HepG2 (cell line): ENCODE measurements around the gene RPS8. TPM values are rescaled to one million over a fixed set of nuclear protein-coding genes. Genes with fewer than 3 reads are reported as not detected.

ENCODE experiments used
- FOSL1 ChIP-seq: sonication (generic); formaldehyde crosslinking; IDR thresholded peaks from 2 replicates; pipeline ENCODE4 v1.9.0; 2021; ENCODE audit warnings: missing genetic modification reagents, borderline replicate concordance
- FOXA1 ChIP-seq, 2 experiments: fragments of 450-650 bp in 1 of 2; sonication (generic) in 1 of 2; formaldehyde crosslinking in 1 of 2; IDR thresholded peaks; 2 replicates each; pipeline versions ENCODE4 v1.4.0 to v1.6.1; 2016 to 2020; ENCODE audit warnings: missing genetic modification reagents in 1 of 2
- MBD4 ChIP-seq: IDR thresholded peaks from 2 replicates; pipeline ENCODE4 v1.6.1; 2012; ENCODE audit warnings: low read length, inconsistent platforms, borderline replicate concordance
- MIER3 ChIP-seq: IDR thresholded peaks from 2 replicates; pipeline ENCODE4 v1.6.1; 2016; ENCODE audit warnings: missing compliant biosample characterization, borderline replicate concordance
- NBN ChIP-seq: fragments of 450-650 bp; conservative IDR thresholded peaks from 2 replicates; pipeline ENCODE4 v1.6.1; 2017
- NPAS2 ChIP-seq: sonication (generic); formaldehyde crosslinking; IDR thresholded peaks from 2 replicates; pipeline ENCODE4 v1.8.0; 2022; ENCODE audit warnings: mild to moderate bottlenecking, missing genetic modification reagents, borderline replicate concordance
- ONECUT2 ChIP-seq: sonication (generic); formaldehyde crosslinking; IDR thresholded peaks from 2 replicates; pipeline ENCODE4 v1.4.0; 2020; ENCODE audit warnings: missing genetic modification reagents
- POLR2A ChIP-seq, 2 experiments: IDR thresholded peaks; 2 replicates each; pipeline ENCODE4 v1.6.1; 2011; ENCODE audit warnings: low read depth in 2 of 2, low read length in 2 of 2, mild to moderate bottlenecking in 1 of 2, moderate library complexity in 1 of 2; ENCODE audit not compliant: insufficient read depth in 1 of 2
- RBM22 ChIP-seq: fragments of 200-400 bp; formaldehyde crosslinking; optimal IDR thresholded peaks from 2 replicates; pipeline ENCODE3; 2017; ENCODE audit warnings: mild to moderate bottlenecking, low read length, moderate library complexity
- REPIN1 ChIP-seq: sonication (generic); formaldehyde crosslinking; IDR thresholded peaks from 2 replicates; pipeline ENCODE4 v1.8.0; 2022; ENCODE audit warnings: missing genetic modification reagents, low read depth, mild to moderate bottlenecking, borderline replicate concordance
- TEAD3 ChIP-seq: optimal IDR thresholded peaks from 2 replicates; pipeline ENCODE3; 2016; ENCODE audit warnings: borderline replicate concordance
- TGIF2 ChIP-seq: IDR thresholded peaks from 2 replicates; pipeline ENCODE4 v1.6.1; 2016; ENCODE audit warnings: control low read depth, missing compliant biosample characterization
- TMF1 ChIP-seq: sonication (generic); formaldehyde crosslinking; IDR thresholded peaks from 2 replicates; pipeline ENCODE4 v1.8.1; 2022; ENCODE audit warnings: low read depth, missing genetic modification reagents
- TOE1 ChIP-seq: sonication (generic); formaldehyde crosslinking; IDR thresholded peaks from 2 replicates; pipeline ENCODE4 v1.4.0; 2020; ENCODE audit warnings: mild to moderate bottlenecking, missing genetic modification reagents
- ZFP62 ChIP-seq: sonication (generic); formaldehyde crosslinking; IDR thresholded peaks from 2 replicates; pipeline ENCODE4 v1.4.0; 2020; ENCODE audit warnings: missing genetic modification reagents
- ZNF20 ChIP-seq: sonication (generic); formaldehyde crosslinking; IDR thresholded peaks from 2 replicates; pipeline ENCODE4 v1.4.0; 2020; ENCODE audit warnings: mild to moderate bottlenecking, moderate library complexity, missing genetic modification reagents
- ZNF446 ChIP-seq: sonication (generic); formaldehyde crosslinking; IDR thresholded peaks from 2 replicates; pipeline ENCODE4 v1.5.0; 2020; ENCODE audit warnings: mild to moderate bottlenecking, missing genetic modification reagents
- ZNF503 ChIP-seq: sonication (generic); formaldehyde crosslinking; IDR thresholded peaks from 2 replicates; pipeline ENCODE4 v1.4.0; 2020; ENCODE audit warnings: missing genetic modification reagents
- ZNF552 ChIP-seq: sonication (generic); formaldehyde crosslinking; IDR thresholded peaks from 2 replicates; pipeline ENCODE4 v1.9.0; 2022; ENCODE audit warnings: missing genetic modification reagents, mild to moderate bottlenecking, borderline replicate concordance
- ZNF672 ChIP-seq: sonication (generic); formaldehyde crosslinking; IDR thresholded peaks from 2 replicates; pipeline ENCODE4 v1.8.1; 2022; ENCODE audit warnings: missing genetic modification reagents
- polyA plus RNA-seq, 8 experiments: library from polyadenylated mRNA; depleted of rRNA in 3 of 8; stranded (reverse) in 7 of 8; unstranded in 1 of 8; fragments of >200 nt; fragmentation: Illumina TruSeq in 4 of 8; extraction: Trizol in 4 of 8; gene quantifications; 2 replicates each; pipeline versions ENCODE4 v1.2.1 to v1.2.3, GENCODE V29; 2011 to 2016; ENCODE audit warnings: low read depth in 4 of 8, missing spikeins in 1 of 8, mixed read lengths in 1 of 8; ENCODE audit not compliant: insufficient read depth in 1 of 8
- total RNA-seq, 5 experiments: library from RNA; depleted of rRNA; stranded (reverse); fragments of >200 nt; fragmentation: Illumina TruSeq; extraction: Trizol; gene quantifications; 2 replicates each; pipeline ENCODE4 v1.2.3, GENCODE V29; 2016; ENCODE audit warnings: low read depth in 1 of 5
- TF ChIP-seq, protein P1 (sequence below): sonication (generic); formaldehyde crosslinking; IDR thresholded peaks from 2 replicates; pipeline ENCODE4 v1.5.0; 2020; ENCODE audit warnings: mild to moderate bottlenecking, missing genetic modification reagents, borderline replicate concordance
- TF ChIP-seq, protein P2 (sequence below): IDR thresholded peaks from 2 replicates; pipeline ENCODE4 v1.6.1; 2016; ENCODE audit warnings: missing compliant biosample characterization, missing genetic modification reagents, borderline replicate concordance
- TF ChIP-seq, protein P3 (sequence below): IDR thresholded peaks from 2 replicates; pipeline ENCODE4 v1.6.1; 2016; ENCODE audit warnings: low read depth, borderline replicate concordance

Gene RPS8
- total and polyA plus RNA-seq, 2 of the 13 experiments (the other 11 are each of a cell fraction or from before 2014, with no cell fraction given), result 2,628 to 2,822 TPM

DNA sequence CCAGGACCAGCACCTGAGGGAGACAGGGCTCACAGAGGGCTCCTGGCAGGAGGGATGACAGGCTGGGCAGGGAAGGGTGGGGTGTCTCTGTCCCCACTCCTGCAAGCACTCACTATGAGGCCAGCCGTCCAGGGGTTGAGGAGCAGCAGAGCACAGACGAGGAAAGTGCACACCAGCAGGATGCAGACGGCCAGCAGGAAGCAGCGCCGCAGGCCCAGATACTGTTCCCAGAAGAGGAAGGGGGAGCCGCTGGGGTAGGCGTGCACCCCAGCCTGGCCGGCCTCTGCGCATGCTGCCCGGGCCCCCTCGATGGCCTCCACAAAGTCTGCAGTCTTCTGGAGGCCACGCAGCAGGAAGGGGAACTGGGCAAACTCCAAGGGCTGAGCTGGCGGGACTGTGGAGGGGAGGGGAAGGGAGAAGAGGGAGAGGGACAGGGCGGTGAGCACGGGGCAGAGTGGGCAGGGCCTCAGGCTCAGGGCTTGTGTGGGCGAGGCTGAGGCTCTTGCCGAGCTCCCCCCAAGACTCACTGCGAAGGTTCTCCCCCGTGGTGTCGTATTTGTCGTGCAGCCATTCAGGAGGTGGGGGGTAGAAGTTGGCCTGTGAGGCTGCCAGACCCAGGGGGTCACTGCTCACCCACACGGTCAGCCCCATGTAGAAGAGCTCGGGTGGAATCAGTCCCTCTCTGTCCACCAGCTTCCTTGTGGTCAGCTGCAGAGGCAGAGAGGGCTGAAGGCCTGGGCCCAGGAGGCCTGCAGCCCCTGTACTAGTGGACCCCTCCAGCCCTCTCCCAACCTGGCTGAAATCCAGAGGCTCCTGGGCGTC lies 51.2 kb downstream of the RPS8 start (continued):
- TF ChIP-seq, protein P1, sequence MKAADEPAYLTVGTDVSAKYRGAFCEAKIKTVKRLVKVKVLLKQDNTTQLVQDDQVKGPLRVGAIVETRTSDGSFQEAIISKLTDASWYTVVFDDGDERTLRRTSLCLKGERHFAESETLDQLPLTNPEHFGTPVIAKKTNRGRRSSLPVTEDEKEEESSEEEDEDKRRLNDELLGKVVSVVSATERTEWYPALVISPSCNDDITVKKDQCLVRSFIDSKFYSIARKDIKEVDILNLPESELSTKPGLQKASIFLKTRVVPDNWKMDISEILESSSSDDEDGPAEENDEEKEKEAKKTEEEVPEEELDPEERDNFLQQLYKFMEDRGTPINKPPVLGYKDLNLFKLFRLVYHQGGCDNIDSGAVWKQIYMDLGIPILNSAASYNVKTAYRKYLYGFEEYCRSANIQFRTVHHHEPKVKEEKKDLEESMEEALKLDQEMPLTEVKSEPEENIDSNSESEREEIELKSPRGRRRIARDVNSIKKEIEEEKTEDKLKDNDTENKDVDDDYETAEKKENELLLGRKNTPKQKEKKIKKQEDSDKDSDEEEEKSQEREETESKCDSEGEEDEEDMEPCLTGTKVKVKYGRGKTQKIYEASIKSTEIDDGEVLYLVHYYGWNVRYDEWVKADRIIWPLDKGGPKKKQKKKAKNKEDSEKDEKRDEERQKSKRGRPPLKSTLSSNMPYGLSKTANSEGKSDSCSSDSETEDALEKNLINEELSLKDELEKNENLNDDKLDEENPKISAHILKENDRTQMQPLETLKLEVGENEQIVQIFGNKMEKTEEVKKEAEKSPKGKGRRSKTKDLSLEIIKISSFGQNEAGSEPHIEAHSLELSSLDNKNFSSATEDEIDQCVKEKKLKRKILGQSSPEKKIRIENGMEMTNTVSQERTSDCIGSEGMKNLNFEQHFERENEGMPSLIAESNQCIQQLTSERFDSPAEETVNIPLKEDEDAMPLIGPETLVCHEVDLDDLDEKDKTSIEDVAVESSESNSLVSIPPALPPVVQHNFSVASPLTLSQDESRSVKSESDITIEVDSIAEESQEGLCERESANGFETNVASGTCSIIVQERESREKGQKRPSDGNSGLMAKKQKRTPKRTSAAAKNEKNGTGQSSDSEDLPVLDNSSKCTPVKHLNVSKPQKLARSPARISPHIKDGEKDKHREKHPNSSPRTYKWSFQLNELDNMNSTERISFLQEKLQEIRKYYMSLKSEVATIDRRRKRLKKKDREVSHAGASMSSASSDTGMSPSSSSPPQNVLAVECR (CRISPR knock-in tag), result peak; percentile 46; the same call in 1 of the 2 replicates
- TF ChIP-seq ZNF503 (CRISPR knock-in tag) (no peak), ZNF20 (CRISPR knock-in tag) (no peak; the same call in 1 of the 2 replicates), TGIF2 (CRISPR knock-in tag) (peak; percentile 61; the same call in 1 of the 2 replicates), RBM22 (no peak), MIER3 (CRISPR knock-in tag) (no peak), TMF1 (CRISPR knock-in tag) (no peak), NPAS2 (CRISPR knock-in tag) (no peak), TOE1 (CRISPR knock-in tag) (no peak), TEAD3 (CRISPR knock-in tag) (peak; percentile 59), ZFP62 (no peak), FOSL1 (CRISPR knock-in tag) (no peak), REPIN1 (CRISPR knock-in tag) (0 out of 2 replicates have a peak, but pooled peaks have one; percentile 49), ZNF446 (CRISPR knock-in tag) (no peak), POLR2A (IDR thresholded peaks at IDR 0.05; ENCODE audit: insufficient read depth in 1 of 2, low read depth in 2 of 2, low read length in 2 of 2) (peak in 1 of 2 experiments; percentile 65; a peak in 2 of 4 replicates), ONECUT2 (CRISPR knock-in tag) (no peak), ZNF552 (peak; percentile 58; the same call in 1 of the 2 replicates), FOXA1 (IDR thresholded peaks at IDR 0.05) (no peak), FOXA1 (CRISPR knock-in tag; IDR thresholded peaks at IDR 0.05) (no peak), MBD4 (no peak), NBN (no peak), ZNF672 (CRISPR knock-in tag) (no peak)
- TF ChIP-seq, protein P2, sequence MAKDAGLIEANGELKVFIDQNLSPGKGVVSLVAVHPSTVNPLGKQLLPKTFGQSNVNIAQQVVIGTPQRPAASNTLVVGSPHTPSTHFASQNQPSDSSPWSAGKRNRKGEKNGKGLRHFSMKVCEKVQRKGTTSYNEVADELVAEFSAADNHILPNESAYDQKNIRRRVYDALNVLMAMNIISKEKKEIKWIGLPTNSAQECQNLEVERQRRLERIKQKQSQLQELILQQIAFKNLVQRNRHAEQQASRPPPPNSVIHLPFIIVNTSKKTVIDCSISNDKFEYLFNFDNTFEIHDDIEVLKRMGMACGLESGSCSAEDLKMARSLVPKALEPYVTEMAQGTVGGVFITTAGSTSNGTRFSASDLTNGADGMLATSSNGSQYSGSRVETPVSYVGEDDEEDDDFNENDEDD (CRISPR knock-in tag), result peak; percentile 84; the same call in 1 of the 2 replicates
- TF ChIP-seq, protein P3, sequence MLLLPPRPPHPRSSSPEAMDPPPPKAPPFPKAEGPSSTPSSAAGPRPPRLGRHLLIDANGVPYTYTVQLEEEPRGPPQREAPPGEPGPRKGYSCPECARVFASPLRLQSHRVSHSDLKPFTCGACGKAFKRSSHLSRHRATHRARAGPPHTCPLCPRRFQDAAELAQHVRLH (CRISPR knock-in tag), result 0 out of 2 replicates have a peak, but pooled peaks have one; percentile 40
